NB4 (cell line): ENCODE measurements around the gene TGFA.

ENCODE experiments used
- DNase-seq: peaks from one replicate; pipeline ENCODE4 v3.0.0; 2010; ENCODE audit warnings: low read depth
- H3K4me3 ChIP-seq: one replicate; pipeline ENCODE4 v1.5.1; 2011; ENCODE audit warnings: mild to moderate bottlenecking, low read depth, low read length, moderate library complexity
- MYC ChIP-seq: IDR thresholded peaks from 2 replicates; pipeline ENCODE4 v1.6.1; 2011; ENCODE audit warnings: low read depth, low read length
- POLR2A ChIP-seq: IDR thresholded peaks from 2 replicates; pipeline ENCODE4 v1.6.1; 2011; ENCODE audit warnings: mild to moderate bottlenecking; ENCODE audit not compliant: insufficient read length; ENCODE audit errors: extremely low read depth
- TF ChIP-seq, protein P1 (sequence below): IDR thresholded peaks from 2 replicates; pipeline ENCODE4 v1.6.1; 2011; ENCODE audit warnings: low read depth, low read length
- TF ChIP-seq, protein P2 (sequence below): IDR thresholded peaks from one replicate; pipeline ENCODE4 v1.5.1; 2012; ENCODE audit warnings: low read depth, low read length

The TGFA gene

DNA sequence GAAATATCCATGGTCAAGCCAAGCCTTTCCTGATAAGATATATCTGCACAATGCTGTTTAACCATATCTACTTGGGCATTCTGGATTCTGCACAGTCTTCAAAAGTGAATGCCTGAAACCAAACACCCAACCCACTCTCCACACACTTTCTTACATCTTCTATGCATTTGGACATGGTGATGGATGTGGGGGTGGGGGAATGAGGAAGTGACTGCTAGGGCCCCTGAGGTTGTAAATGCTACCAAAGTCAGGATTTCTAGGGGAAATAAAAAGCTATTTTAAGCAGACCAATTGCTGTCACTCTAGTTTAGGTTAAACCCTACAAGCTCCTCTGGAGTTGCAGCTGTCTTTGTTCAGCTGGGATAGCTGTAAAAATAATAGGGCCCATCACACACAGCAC lies 26.7 kb upstream of the TGFA start:
- DNase-seq: peak; percentile 77
- H3K4me3 ChIP-seq: no peak overlapping the region
- TF ChIP-seq, protein P1, sequence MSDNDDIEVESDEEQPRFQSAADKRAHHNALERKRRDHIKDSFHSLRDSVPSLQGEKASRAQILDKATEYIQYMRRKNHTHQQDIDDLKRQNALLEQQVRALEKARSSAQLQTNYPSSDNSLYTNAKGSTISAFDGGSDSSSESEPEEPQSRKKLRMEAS: 0 out of 2 replicates have a peak, but pooled peaks have one; percentile 3
- TF ChIP-seq, protein P2, sequence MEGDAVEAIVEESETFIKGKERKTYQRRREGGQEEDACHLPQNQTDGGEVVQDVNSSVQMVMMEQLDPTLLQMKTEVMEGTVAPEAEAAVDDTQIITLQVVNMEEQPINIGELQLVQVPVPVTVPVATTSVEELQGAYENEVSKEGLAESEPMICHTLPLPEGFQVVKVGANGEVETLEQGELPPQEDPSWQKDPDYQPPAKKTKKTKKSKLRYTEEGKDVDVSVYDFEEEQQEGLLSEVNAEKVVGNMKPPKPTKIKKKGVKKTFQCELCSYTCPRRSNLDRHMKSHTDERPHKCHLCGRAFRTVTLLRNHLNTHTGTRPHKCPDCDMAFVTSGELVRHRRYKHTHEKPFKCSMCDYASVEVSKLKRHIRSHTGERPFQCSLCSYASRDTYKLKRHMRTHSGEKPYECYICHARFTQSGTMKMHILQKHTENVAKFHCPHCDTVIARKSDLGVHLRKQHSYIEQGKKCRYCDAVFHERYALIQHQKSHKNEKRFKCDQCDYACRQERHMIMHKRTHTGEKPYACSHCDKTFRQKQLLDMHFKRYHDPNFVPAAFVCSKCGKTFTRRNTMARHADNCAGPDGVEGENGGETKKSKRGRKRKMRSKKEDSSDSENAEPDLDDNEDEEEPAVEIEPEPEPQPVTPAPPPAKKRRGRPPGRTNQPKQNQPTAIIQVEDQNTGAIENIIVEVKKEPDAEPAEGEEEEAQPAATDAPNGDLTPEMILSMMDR: no peak
- no peak for TF ChIP-seq MYC

DNA sequence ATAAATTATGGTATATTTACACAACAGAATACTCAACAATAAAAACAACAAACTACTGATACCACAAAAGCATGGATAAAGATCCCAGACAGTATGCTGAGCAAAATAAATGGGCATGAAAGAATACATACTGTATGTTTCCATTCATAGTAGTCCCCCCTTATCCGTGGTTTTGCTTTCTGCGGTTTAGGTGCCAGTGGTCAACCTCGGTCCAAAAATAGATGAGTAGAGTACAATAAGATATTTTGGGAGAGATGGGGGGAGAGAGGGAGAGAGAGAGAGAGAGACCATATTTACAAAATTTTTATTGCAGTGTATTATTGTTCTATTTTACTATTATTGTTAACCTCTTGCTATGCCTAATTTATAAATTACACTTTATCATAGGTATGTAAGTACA lies 21.0 kb upstream of the TGFA start:
- peak; percentile 32 for DNase-seq
- TF ChIP-seq POLR2A (no peak), MYC (no peak)
- TF ChIP-seq, protein P2: no peak
- TF ChIP-seq, protein P1: no peak
- no peak overlapping the region for H3K4me3 ChIP-seq

DNA sequence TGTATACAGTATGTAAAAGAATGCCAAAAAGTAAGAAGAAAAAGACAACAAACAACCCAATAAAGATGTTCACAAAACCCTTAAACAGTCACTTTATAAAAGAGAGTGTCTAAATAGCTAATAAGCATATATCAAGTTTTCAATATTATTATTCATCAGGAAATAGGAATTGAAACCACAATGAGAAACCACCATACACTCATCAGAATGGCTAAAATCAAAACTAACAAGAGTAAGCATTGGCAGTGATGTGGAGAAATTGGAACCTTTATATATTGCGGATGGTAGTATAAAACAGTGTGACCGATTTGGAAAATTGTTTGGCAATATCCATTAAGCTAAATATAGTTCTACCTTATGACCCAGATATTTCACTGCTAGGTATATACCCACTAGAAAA lies 20.5 kb upstream of the TGFA start:
- no peak overlapping the region for H3K4me3 ChIP-seq
- DNase-seq: no peak
- TF ChIP-seq, protein P2: no peak
- TF ChIP-seq MYC (no peak), POLR2A (no peak)
- TF ChIP-seq, protein P1: no peak

DNA sequence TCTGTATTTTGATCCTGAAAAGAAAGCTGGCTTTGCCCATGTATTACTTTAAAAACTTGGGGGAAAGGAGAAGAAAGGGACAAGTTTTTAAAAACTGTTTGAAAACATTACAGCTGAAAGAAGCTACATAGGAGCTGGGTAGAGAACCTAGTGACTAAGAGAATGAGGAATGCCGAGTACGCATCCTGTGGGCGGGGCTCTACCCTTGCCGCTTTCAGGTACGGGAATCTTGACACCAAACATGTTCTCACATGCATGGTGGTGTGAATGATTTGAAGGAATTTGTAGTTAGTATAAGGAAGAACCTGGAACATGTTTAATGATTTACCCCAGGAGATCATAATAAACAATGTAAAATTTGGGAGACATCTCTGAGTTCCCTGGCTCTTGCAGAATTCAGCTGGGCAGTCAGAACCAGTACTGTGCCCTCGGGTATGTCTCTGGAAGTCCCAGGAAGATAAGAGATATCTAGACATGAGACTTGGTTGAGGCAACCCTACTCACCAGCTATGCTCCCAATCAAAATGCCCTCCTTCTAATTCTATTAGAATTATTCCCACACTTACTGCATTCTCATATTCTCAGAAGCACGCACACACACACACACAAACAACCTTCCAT lies 16.5 kb upstream of the TGFA start:
- no peak for DNase-seq
- H3K4me3 ChIP-seq: no peak overlapping the region
- TF ChIP-seq, protein P1: no peak

DNA sequence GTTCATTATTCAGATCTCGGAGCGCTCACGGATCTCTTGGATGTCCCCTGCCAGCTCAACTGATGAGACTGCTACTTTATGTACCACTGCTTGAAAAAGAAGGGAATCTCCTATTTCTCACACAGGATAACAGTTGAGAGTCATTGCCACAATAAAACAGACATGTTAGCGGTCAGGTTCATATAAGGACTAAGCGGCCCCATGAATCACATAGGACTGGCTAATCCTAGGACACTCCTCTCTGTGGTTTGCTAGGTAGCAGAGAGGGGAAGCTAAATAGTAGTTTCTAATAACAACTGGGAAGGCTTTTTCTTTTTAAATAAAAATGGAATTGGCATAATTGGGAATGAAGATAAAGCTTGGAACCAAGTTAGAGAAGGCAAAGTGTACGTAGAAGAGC lies 15.9 kb upstream of the TGFA start:
- no peak overlapping the region for H3K4me3 ChIP-seq
- no peak for DNase-seq
- TF ChIP-seq, protein P1: no peak
- no peak for TF ChIP-seq MYC
- TF ChIP-seq POLR2A: no peak
- TF ChIP-seq, protein P2: no peak

DNA sequence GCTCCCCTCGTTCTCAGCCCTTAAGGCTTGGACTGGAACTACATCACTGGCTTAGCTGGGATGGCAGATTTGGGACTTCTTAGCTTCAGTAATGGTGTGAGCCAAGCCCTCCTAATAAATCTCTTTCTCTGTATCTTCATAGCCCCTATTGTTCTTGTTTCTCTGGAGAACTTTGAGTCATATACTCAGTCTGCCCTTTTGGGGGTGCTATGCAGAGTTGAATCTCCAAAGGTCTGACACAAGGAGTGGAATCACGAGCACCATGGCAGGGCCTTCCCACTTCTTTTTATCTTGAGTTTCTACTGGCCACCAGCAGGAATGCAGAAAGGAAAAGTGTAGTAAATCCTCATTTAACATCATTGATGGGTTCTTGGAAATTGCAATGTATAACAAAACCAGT lies 13.3 kb upstream of the TGFA start:
- H3K4me3 ChIP-seq: no peak overlapping the region
- DNase-seq: no peak
- TF ChIP-seq MYC: no peak
- TF ChIP-seq, protein P1: no peak
- no peak for TF ChIP-seq POLR2A
- TF ChIP-seq, protein P2: peak; percentile 6
